HG03159 (cell line): Measurements from ENCODE around the gene VWA3A.
"Not testable (repeated sequence)": the region's sequence is repeated elsewhere in the genome, so short reads cannot be mapped to it uniquely, and the experiment has no call there.

ENCODE experiments used
- ATAC-seq: cut with Tn5 transposase; IDR thresholded peaks from one replicate; pipeline ENCODE4 v1.9.1; 2021; ENCODE audit warnings: mild to moderate bottlenecking, moderate library complexity; ENCODE audit not compliant: unreplicated experiment

Gene VWA3A

GRCh38 chr16:22132801-22133200 lies 40.5 kb downstream of the VWA3A start:
- no peak for ATAC-seq

- no peak for ATAC-seq
Observed at GRCh38 chr16:22138482-22138881, 46.1 kb downstream of the VWA3A start.

GRCh38 chr16:22139008-22139407 lies 46.7 kb downstream of the VWA3A start:
- ATAC-seq, result no peak

- ATAC-seq, result no peak
Observed at GRCh38 chr16:22139732-22140131, 47.4 kb downstream of the VWA3A start.

GRCh38 chr16:22141767-22142166 lies 49.4 kb downstream of the VWA3A start:
- ATAC-seq, result no peak

- no peak for ATAC-seq
Observed at GRCh38 chr16:22144520-22144919, 52.2 kb downstream of the VWA3A start.

GRCh38 chr16:22147853-22148252 lies 55.5 kb downstream of the VWA3A start:
- ATAC-seq, result no peak

GRCh38 chr16:22151246-22151998 lies 59.1 kb downstream of the VWA3A start:
- ATAC-seq, result no peak

- no peak for ATAC-seq
Observed at GRCh38 chr16:22152316-22152715, 60.0 kb downstream of the VWA3A start.

GRCh38 chr16:22153078-22153477 lies 60.7 kb downstream of the VWA3A start:
- ATAC-seq, result not testable (repeated sequence)

GRCh38 chr16:22161401-22161800 lies 69.1 kb downstream of the VWA3A start:
- no peak for ATAC-seq

GRCh38 chr16:22161999-22162655 lies 69.8 kb downstream of the VWA3A start, which contains the start of gene SDR42E2:
Gene SDR42E2, plus strand, starts transcription at chr16:22162506. Its CDS starts 3,077 bp downstream, at chr16:22165583.
- ATAC-seq, result no peak

- no peak for ATAC-seq
Observed at GRCh38 chr16:22162656-22163009, 70.3 kb downstream of the VWA3A start.

- ATAC-seq, result no peak
Observed at GRCh38 chr16:22163806-22164205, 71.5 kb downstream of the VWA3A start.

- no peak for ATAC-seq
Observed at GRCh38 chr16:22164482-22164881, 72.1 kb downstream of the VWA3A start.

- ATAC-seq, result no peak
Observed at GRCh38 chr16:22165508-22166285, 73.4 kb downstream of the VWA3A start.

- no peak for ATAC-seq
Observed at GRCh38 chr16:22171953-22172352, 79.6 kb downstream of the VWA3A start.

GRCh38 chr16:22172642-22173041 lies 80.3 kb downstream of the VWA3A start:
- ATAC-seq, result not testable (repeated sequence)

- no peak for ATAC-seq
Observed at GRCh38 chr16:22174642-22175041, 82.3 kb downstream of the VWA3A start.

- no peak for ATAC-seq
Observed at GRCh38 chr16:22177968-22178930, 85.9 kb downstream of the VWA3A start.

- ATAC-seq, result no peak
Observed at GRCh38 chr16:22181426-22181825, 89.1 kb downstream of the VWA3A start.
